ENCODE data around the gene OR4K1. TPM values are rescaled to one million over a fixed set of nuclear protein-coding genes. Genes with fewer than 3 reads are reported as not detected.

Gene OR4K1
- total RNA-seq, 2 donors from 2014 or later = not detected

Other genes starting within 250 kb of the OR4K1 start
- not detected for gene OR11H2, start 217.0 kb upstream of the OR4K1 start, total RNA-seq
- gene OR4Q3, start 187.3 kb upstream of the OR4K1 start, total RNA-seq = not detected
- gene OR4M1, start 157.4 kb upstream of the OR4K1 start, total RNA-seq = not detected
- gene OR4N2, start 127.1 kb upstream of the OR4K1 start, total RNA-seq = not detected
- gene OR4K2, start 55.8 kb upstream of the OR4K1 start, total RNA-seq = not detected
- not detected for gene OR4K5, start 10.3 kb upstream of the OR4K1 start, total RNA-seq
- gene OR4K15, start 44.7 kb downstream of the OR4K1 start, total RNA-seq = not detected
- gene OR4Q2, start 71.2 kb downstream of the OR4K1 start, total RNA-seq = not detected
- not detected for gene OR4K14, start 88.4 kb downstream of the OR4K1 start, total RNA-seq
- not detected for gene OR4K13, start 105.1 kb downstream of the OR4K1 start, total RNA-seq
- not detected for gene OR4L1, start 129.1 kb downstream of the OR4K1 start, total RNA-seq
- gene OR4K17, start 179.8 kb downstream of the OR4K1 start, total RNA-seq = not detected
- gene OR4N5, start 207.9 kb downstream of the OR4K1 start, total RNA-seq = not detected

All from thoracic aorta (tissue), 2 donors.